BJ (cell line): ENCODE data around the gene GPR176. TPM values are rescaled to one million over a fixed set of nuclear protein-coding genes. Genes with fewer than 3 reads are reported as not detected.

ENCODE experiments used
- CTCF ChIA-PET: fragments of 350-600 bp; formaldehyde crosslinking; extraction: SDS; loops from one replicate; lab custom pipeline; 2021; ENCODE audit warnings: antibody characterized with exemption, inconsistent platforms; lab: Yijun Ruan, JAX
- POLR2A ChIA-PET: fragments of 300-600 bp; sonication (Branson Sonifier 250); formaldehyde crosslinking; extraction: SDS; loops from one replicate; lab custom pipeline; 2021; ENCODE audit warnings: antibody characterized with exemption; lab: Charles Lee
- DNase-seq: peaks from one replicate; pipeline ENCODE4 v3.0.0-alpha.2; 2011; ENCODE audit warnings: low read depth
- H3K27me3 ChIP-seq: 2 replicates; pipeline ENCODE4 v1.6.0; 2011; ENCODE audit warnings: low read length; ENCODE audit not compliant: control insufficient read depth, insufficient read depth
- H3K36me3 ChIP-seq: 2 replicates; pipeline ENCODE4 v1.5.1; 2011; ENCODE audit warnings: low read length; ENCODE audit not compliant: control insufficient read depth, insufficient read depth
- H3K4me3 ChIP-seq: 2 replicates; pipeline ENCODE4 v1.5.1; 2011; ENCODE audit warnings: low read depth, mild to moderate bottlenecking, control low read depth, low read length
- CTCF ChIP-seq: IDR thresholded peaks from 2 replicates; pipeline ENCODE4 v1.5.1; 2011; ENCODE audit warnings: low read depth, mild to moderate bottlenecking, control low read depth, inconsistent platforms, low read length, moderate library complexity; ENCODE audit not compliant: insufficient read depth
- polyA minus RNA-seq: library from RNA; depleted of rRNA, polyadenylated mRNA; stranded (reverse); fragments of >200 nt; gene quantifications from 2 replicates; pipeline ENCODE4 v1.2.3, GENCODE V29; 2011; rRNA and poly(A)+ RNA removed
- polyA plus RNA-seq: library from polyadenylated mRNA; depleted of rRNA; stranded (reverse); fragments of >200 nt; gene quantifications from 2 replicates; pipeline ENCODE4 v1.2.3, GENCODE V29; 2011; rRNA removed

Gene GPR176
- polyA plus RNA-seq = 241 and 319 TPM in 2 replicates
- polyA minus RNA-seq = 393 and 614 TPM in 2 replicates

GRCh38 chr15:39919748-39920509, at the start of gene GPR176:
Gene GPR176, minus strand, starts transcription at chr15:39920266. Its CDS starts 240 bp downstream, at chr15:39920026.
- Histone ChIP-seq H3K27me3 (no peaks in the 10 kb centered on the region), H3K36me3 (peaks cover 1% of the 10 kb centered on the region; the same call in 1 of the 2 replicates), H3K4me3 (peak within 1 kb of the TSS; percentile 96)
- TF ChIP-seq CTCF = peak; percentile 29; the same call in 1 of the 2 replicates
- DNase-seq = peak; percentile 54
- CTCF ChIA-PET = interaction anchor here (0.7 to 1.7 kb wide), 6 partner anchors 10 to 132 kb away, joined by 3 to 6 read pairs (median 4); partner anchors contain the start of gene EIF2AK4
- POLR2A ChIA-PET = interaction anchor here (0.9 kb wide), 1 partner anchor 32 kb away, joined by 7 read pairs; no protein-coding TSS in a partner anchor

- Histone ChIP-seq H3K4me3 (no peak overlapping the region), H3K27me3 (no peaks in the 10 kb centered on the region), H3K36me3 (peaks cover 8% of the 10 kb centered on the region)
- POLR2A ChIA-PET = no interaction called here
- no peak for DNase-seq
- CTCF ChIA-PET = interaction anchor here (0.8 to 1.3 kb wide), 3 partner anchors 27 to 86 kb away, joined by 3 read pairs; no protein-coding TSS in a partner anchor
- no peak for TF ChIP-seq CTCF
Measured at GRCh38 chr15:39969002-39969394, 48.9 kb upstream of the GPR176 start.

- no peak for TF ChIP-seq CTCF
- no peak for DNase-seq
- POLR2A ChIA-PET = no interaction called here
- Histone ChIP-seq H3K4me3 (no peak overlapping the region), H3K27me3 (no peaks in the 10 kb centered on the region), H3K36me3 (peaks cover 8% of the 10 kb centered on the region)
- CTCF ChIA-PET = interaction anchor here (0.6 to 1.3 kb wide), 4 partner anchors 8 to 102 kb away, joined by 3 read pairs; no protein-coding TSS in a partner anchor
Measured at GRCh38 chr15:39968273-39969001, 48.4 kb upstream of the GPR176 start.

GRCh38 chr15:39966521-39966920, 46.5 kb upstream of the GPR176 start:
- DNase-seq = no peak
- CTCF ChIA-PET = interaction anchor here (0.6 to 0.7 kb wide), 2 partner anchors 35 to 168 kb away, joined by 3 to 4 read pairs; no protein-coding TSS in a partner anchor

More at GRCh38 chr15:39966521-39966920, 46.5 kb upstream of the GPR176 start:
- POLR2A ChIA-PET = no interaction called here
- no peaks in the 10 kb centered on the region for H3K27me3 ChIP-seq
- no peak overlapping the region for H3K4me3 ChIP-seq
- peaks cover 8% of the 10 kb centered on the region for H3K36me3 ChIP-seq
- TF ChIP-seq CTCF = no peak
